Suprapubic skin (tissue), 3 donors: ENCODE results near the gene FAM117B.

Experiments
- EP300 ChIP-seq: sonication (generic); formaldehyde crosslinking; IDR thresholded peaks from one replicate; pipeline ENCODE4 v1.6.1; 2017; ENCODE audit warnings: antibody characterized with exemption
- POLR2A ChIP-seq, 2 donors: fragments of 450-650 bp; IDR thresholded peaks; one replicate each; pipeline ENCODE4 v1.6.1; 2017; ENCODE audit warnings: antibody characterized with exemption in 2 of 2, mild to moderate bottlenecking in 2 of 2, moderate library complexity in 2 of 2
- TF ChIP-seq, protein P1 (sequence below), 2 donors: fragments of 200-600 bp in 1 of 2; fragments of 450-650 bp in 1 of 2; sonication (generic) in 1 of 2; IDR thresholded peaks; one replicate each; pipeline ENCODE4 v1.5.1; 2016 to 2019; ENCODE audit warnings: antibody characterized with exemption in 2 of 2, mild to moderate bottlenecking in 1 of 2, moderate library complexity in 1 of 2

DNA sequence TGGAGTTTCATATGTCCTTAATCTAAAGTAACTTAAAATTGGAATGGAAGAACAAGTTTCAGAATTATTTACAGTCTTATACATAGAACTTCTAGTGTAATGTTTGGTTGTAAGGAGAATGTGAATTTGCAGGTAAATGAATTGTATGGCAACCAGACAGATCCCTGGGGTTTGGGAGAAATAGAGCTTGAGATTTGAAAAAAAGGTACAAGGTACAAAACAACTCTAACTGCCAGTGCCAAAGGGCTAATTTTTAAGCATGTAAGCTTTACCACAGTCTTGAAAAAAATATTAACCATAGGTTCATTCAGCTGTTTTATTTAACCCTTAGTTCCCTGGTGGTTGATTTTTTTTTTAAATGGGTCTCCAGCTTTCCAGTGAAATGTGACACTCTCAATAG lies 133.5 kb downstream of the FAM117B start:
- no peak for TF ChIP-seq POLR2A (IDR thresholded peaks at IDR 0.05)
- TF ChIP-seq, protein P1, sequence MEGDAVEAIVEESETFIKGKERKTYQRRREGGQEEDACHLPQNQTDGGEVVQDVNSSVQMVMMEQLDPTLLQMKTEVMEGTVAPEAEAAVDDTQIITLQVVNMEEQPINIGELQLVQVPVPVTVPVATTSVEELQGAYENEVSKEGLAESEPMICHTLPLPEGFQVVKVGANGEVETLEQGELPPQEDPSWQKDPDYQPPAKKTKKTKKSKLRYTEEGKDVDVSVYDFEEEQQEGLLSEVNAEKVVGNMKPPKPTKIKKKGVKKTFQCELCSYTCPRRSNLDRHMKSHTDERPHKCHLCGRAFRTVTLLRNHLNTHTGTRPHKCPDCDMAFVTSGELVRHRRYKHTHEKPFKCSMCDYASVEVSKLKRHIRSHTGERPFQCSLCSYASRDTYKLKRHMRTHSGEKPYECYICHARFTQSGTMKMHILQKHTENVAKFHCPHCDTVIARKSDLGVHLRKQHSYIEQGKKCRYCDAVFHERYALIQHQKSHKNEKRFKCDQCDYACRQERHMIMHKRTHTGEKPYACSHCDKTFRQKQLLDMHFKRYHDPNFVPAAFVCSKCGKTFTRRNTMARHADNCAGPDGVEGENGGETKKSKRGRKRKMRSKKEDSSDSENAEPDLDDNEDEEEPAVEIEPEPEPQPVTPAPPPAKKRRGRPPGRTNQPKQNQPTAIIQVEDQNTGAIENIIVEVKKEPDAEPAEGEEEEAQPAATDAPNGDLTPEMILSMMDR (IDR thresholded peaks at IDR 0.05): no peak
- no peak for TF ChIP-seq EP300
